Measurements from ENCODE around the gene OSBPL1A. TPM values are rescaled to one million over a fixed set of nuclear protein-coding genes. Genes with fewer than 3 reads are reported as not detected.

OSBPL1A gene
- total RNA-seq, 4 donors from 2014 or later, result 31.0 to 42.2 (median 32.4) TPM

DNA sequence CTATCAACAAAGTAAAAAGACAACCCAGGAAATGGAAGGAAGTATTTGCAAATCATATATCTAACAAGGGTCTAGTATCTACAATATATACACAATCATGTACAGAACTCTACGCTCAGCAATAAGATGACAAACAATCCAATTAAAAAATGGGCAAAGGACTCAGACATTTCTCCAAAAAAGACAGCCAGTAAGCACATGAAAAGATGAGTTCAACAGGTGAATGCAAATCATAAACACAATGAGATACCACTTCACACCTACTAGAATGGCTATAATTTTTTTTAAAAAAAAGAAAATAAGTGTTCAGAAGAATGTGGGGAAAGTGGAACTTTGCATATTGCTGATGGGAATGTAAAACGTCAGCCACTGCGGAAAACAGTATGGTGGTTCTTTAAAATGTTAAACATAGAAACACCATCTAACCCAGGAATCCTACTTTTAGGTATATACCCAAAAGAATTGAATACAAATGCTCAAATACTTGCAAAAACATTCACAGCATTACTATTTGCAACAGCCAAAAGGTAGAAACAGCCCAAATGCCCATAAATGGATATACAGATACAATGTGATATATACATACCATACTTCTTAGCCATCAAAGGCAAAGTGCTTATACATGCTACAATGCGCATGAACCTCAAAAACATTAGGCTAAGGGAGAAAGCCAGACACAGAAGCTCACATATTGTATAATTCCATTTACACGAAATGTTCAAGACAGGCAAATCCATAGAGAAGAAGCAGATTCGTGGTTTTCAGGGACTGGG lies 137.6 kb downstream of the OSBPL1A start:
- 93% methylated on average over 6 of the region's 6 CpGs for WGBS

DNA sequence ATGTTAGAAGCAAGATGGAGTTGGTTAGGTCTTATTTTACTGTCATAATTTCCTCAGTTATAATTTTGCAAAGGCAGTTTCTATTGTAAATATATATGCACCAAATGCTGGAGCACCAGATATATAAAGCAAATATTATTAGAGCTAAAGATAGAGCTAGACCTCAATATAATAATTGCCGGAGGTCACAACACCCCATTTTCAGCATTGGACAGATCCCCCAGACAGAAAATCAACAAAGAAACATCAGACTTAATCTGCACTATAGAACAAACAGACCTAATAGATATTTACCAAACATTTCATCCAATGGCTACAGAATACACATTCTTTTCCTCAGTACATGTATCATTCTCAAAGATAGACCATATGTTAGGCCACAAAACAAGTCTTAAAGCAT lies 143.6 kb downstream of the OSBPL1A start:
- Histone ChIP-seq H3K9me3 (no peaks in the 10 kb centered on the region), H3K27ac (no peak overlapping the region), H3K4me3 (no peak overlapping the region), H3K4me1 (no peaks in the 10 kb centered on the region), H3K36me3 (no peaks in the 10 kb centered on the region), H3K27me3 (no peaks in the 10 kb centered on the region)
- TF ChIP-seq POLR2A (IDR thresholded peaks at IDR 0.05), result no peak
- no peak for DNase-seq (ENCODE audit: low spot score in 2 of 2)
- 95% methylated on average over 1 of the region's 1 CpG for WGBS

More for the DNA sequence above, 137.6 kb downstream of the OSBPL1A start:
- no peaks in the 10 kb centered on the region for H3K4me1 ChIP-seq
- no peak overlapping the region for H3K4me3 ChIP-seq
- H3K36me3 ChIP-seq, result no peaks in the 10 kb centered on the region
- no peak overlapping the region for H3K27ac ChIP-seq
- TF ChIP-seq POLR2A (IDR thresholded peaks at IDR 0.05) (no peak), EP300 (IDR thresholded peaks at IDR 0.05) (no peak), POLR2AphosphoS5 (IDR thresholded peaks at IDR 0.05) (no peak)
- TF ChIP-seq, protein P1, sequence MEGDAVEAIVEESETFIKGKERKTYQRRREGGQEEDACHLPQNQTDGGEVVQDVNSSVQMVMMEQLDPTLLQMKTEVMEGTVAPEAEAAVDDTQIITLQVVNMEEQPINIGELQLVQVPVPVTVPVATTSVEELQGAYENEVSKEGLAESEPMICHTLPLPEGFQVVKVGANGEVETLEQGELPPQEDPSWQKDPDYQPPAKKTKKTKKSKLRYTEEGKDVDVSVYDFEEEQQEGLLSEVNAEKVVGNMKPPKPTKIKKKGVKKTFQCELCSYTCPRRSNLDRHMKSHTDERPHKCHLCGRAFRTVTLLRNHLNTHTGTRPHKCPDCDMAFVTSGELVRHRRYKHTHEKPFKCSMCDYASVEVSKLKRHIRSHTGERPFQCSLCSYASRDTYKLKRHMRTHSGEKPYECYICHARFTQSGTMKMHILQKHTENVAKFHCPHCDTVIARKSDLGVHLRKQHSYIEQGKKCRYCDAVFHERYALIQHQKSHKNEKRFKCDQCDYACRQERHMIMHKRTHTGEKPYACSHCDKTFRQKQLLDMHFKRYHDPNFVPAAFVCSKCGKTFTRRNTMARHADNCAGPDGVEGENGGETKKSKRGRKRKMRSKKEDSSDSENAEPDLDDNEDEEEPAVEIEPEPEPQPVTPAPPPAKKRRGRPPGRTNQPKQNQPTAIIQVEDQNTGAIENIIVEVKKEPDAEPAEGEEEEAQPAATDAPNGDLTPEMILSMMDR (IDR thresholded peaks at IDR 0.05), result no peak
- no peak for DNase-seq (ENCODE audit: low spot score in 2 of 2)
- H3K27me3 ChIP-seq, result no peaks in the 10 kb centered on the region
- no peaks in the 10 kb centered on the region for H3K9me3 ChIP-seq

DNA sequence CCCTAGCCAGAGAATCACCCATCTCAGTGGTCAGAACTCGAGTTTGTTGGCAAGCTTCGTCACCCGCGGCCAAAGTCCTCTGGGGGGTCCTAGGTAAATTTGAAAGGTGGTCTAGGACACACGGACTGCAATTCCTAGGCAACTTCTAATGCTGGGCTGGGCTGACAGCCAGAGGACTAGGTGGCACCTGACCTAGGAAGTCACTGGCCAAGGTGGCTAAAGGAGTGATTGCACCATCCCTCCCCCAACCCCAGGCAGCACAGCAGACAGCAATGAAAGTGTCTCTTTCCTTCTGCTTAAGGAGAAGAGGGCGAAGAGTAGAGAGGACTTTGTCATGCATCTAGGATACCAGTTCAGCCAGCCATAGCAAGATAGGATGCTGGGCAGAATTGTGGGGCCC lies 147.9 kb downstream of the OSBPL1A start:
- Histone ChIP-seq H3K4me3 (no peak overlapping the region), H3K9me3 (no peaks in the 10 kb centered on the region), H3K27me3 (no peaks in the 10 kb centered on the region), H3K27ac (no peak overlapping the region), H3K4me1 (no peaks in the 10 kb centered on the region), H3K36me3 (no peaks in the 10 kb centered on the region)
- 95% methylated on average over 6 of the region's 6 CpGs for WGBS
- no peak for DNase-seq (ENCODE audit: low spot score in 2 of 2)
- no peak for TF ChIP-seq POLR2A (IDR thresholded peaks at IDR 0.05)
- TF ChIP-seq, protein P1 (IDR thresholded peaks at IDR 0.05), result no peak
- TF ChIP-seq EP300 (IDR thresholded peaks at IDR 0.05), result no peak
- TF ChIP-seq POLR2AphosphoS5 (IDR thresholded peaks at IDR 0.05), result no peak

DNA sequence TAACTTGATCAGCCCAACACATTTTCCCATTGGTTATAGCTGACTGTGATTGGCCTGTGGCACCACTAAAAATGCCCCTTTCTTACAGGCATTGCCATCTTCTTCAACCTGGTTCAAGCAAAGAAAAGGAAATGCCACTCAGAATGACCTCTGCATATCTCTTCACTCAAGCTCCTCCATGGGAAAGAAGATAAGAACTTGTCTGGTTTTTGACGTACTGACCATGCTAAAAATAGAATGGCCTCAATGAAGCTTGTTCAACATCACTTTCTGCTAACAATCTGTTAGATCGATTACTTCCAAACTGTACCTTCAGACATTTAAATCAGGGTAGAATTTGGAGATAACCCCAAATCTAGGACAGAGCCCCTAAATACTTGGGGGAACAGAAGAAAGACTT lies 149.3 kb downstream of the OSBPL1A start:
- no peaks in the 10 kb centered on the region for H3K27me3 ChIP-seq
- H3K36me3 ChIP-seq, result no peaks in the 10 kb centered on the region
- H3K9me3 ChIP-seq, result no peaks in the 10 kb centered on the region
- no peak overlapping the region for H3K27ac ChIP-seq
- no peaks in the 10 kb centered on the region for H3K4me1 ChIP-seq
- H3K4me3 ChIP-seq, result no peak overlapping the region
- 78% methylated on average over 2 of the region's 2 CpGs for WGBS
- DNase-seq (ENCODE audit: low spot score in 2 of 2), result no peak
- no peak for TF ChIP-seq POLR2AphosphoS5 (IDR thresholded peaks at IDR 0.05)
- TF ChIP-seq EP300 (IDR thresholded peaks at IDR 0.05), result no peak
- TF ChIP-seq, protein P1 (IDR thresholded peaks at IDR 0.05), result no peak
- no peak for TF ChIP-seq POLR2A (IDR thresholded peaks at IDR 0.05)

DNA sequence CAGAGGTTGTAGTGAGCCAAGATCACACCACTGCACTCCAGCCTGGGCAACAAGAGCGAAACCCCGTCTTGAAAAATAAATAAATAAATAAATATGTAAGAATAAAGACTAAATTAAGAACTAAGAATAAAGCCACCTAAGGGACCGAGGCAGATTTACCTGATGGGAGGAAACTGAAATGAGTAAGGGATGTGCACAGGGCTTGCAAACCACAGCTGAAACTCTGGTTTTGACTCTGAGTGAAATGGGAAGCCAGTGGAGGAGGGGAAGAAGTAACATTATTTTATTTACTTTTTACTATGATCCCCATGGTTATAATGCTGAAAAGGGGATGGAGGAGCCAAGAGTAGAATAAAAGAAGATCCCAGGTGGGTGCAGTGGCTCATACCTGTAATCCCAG lies 151.5 kb downstream of the OSBPL1A start:
- TF ChIP-seq EP300 (IDR thresholded peaks at IDR 0.05) (no peak), POLR2AphosphoS5 (IDR thresholded peaks at IDR 0.05) (no peak), POLR2A (IDR thresholded peaks at IDR 0.05) (no peak)
- TF ChIP-seq, protein P1 (IDR thresholded peaks at IDR 0.05), result no peak
- no peaks in the 10 kb centered on the region for H3K36me3 ChIP-seq
- WGBS, result 91% methylated on average over 3 of the region's 3 CpGs

More for the DNA sequence above, 151.5 kb downstream of the OSBPL1A start:
- H3K27ac ChIP-seq, result no peak overlapping the region
- H3K4me1 ChIP-seq, result no peaks in the 10 kb centered on the region
- H3K4me3 ChIP-seq, result no peak overlapping the region
- no peaks in the 10 kb centered on the region for H3K9me3 ChIP-seq
- H3K27me3 ChIP-seq, result no peaks in the 10 kb centered on the region
- DNase-seq (ENCODE audit: low spot score in 2 of 2), result no peak

All from suprapubic skin (tissue), 4 donors.